Measurements from ENCODE around the gene PCDH1.

DNA sequence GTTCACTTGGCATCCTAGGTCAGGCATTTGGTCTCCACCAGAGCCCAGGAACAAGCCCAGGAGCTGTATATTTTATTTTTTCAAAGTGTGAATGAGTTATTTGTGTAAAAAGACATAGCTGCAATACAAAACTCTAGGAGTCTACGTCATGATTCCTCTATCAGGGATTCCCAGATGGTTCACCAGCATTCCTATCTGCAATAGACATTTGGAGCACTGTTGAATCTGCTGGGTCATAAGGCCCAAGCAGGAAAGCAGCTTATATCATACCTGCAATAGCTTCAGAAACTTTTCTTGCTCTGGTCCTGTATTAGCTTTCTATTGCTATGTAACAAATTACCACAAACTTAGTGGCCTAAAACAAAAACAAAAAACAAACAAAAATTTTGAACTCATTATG is 28.8 kb upstream of the PCDH1 start:
- TF ChIP-seq SRF (IDR thresholded peaks at IDR 0.05; ENCODE audit: low read depth, low read length) (no peak), POLR2A (IDR thresholded peaks at IDR 0.05; ENCODE audit: control extremely low read depth in 1 of 2, low read depth in 2 of 2, low read length in 2 of 2) (no peak), EZH2 (IDR thresholded peaks at IDR 0.05; ENCODE audit: low read depth, low read length, severe bottlenecking) (no peak)

Measured in H1 (cell line).